Activated naive CD4-positive, alpha-beta T cell treated with anti-CD3 and anti-CD28 coated beads, Interleukin-2, amount 50 U/mL, for 16 hours (primary cell): ENCODE results near the gene MALL.
"Not testable (repeated sequence)": the region's sequence is repeated elsewhere in the genome, so short reads cannot be mapped to it uniquely, and the experiment has no call there.

Experiments used
- DNase-seq: peaks from one replicate; pipeline ENCODE4 v3.0.0-alpha.2; 2020

The MALL gene

GRCh38 chr2:110049769-110050168 is 65.9 kb downstream of the MALL start:
- DNase-seq = not testable (repeated sequence)

- DNase-seq = not testable (repeated sequence)
Observed at GRCh38 chr2:110048255-110049197, 67.1 kb downstream of the MALL start.

- not testable (repeated sequence) for DNase-seq
Observed at GRCh38 chr2:110047225-110047624, 68.4 kb downstream of the MALL start.

- not testable (repeated sequence) for DNase-seq
Observed at GRCh38 chr2:110041941-110042660, 73.5 kb downstream of the MALL start.

GRCh38 chr2:110037336-110037735 is 78.3 kb downstream of the MALL start:
- DNase-seq = not testable (repeated sequence)

DNA sequence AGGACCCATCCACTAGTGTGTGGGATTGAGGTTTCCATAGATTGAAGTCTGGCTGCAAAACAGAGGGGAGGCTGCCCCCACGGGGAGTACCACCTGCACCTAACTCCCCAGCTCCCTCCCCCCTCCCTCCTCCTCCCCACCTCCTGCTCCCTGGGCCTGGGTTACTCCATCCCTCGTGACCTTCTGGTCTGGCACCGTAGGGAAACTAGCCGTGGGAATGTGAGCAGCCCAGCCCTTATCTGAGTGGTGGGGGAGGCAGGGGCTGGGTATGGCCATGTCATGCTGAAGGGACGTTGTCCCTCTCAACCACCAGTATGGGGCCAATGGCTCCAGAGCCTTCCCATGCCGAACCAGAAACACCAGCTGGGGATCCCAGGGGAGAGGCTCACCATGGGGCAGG is 80.2 kb downstream of the MALL start:
- not testable (repeated sequence) for DNase-seq

DNA sequence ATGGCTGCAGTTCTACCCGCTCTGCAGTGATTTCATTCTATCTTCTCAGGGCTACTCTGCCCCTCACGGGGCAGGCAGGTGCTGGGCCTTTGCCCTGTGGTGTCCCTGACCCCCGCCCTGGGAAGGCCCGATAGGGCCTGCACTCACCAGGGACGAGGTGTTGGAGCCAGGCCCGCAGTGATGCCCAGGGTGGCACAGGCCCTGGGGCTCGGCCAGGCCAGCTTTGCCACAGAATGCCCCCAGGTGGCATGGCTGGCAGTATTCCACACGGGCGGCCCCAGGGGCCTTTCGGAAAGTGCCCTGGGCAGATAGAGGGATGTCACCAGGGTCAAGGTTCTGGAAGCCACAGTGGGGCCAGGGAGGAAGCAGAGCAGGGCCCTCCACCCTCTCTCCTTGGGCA is 80.7 kb downstream of the MALL start:
- not testable (repeated sequence) for DNase-seq
